Keratinocyte (primary cell): ENCODE measurements around the gene AP2A2. TPM values are rescaled to one million over a fixed set of nuclear protein-coding genes. Genes with fewer than 3 reads are reported as not detected.

Experiments
- DNase-seq: peaks from one replicate; pipeline ENCODE4 v3.0.0-alpha.2; 2011; ENCODE audit warnings: low read depth, missing footprints, low spot score
- FAIRE-seq: peaks from 2 replicates; lab custom pipeline; 2011; peaks lifted over from hg19 to GRCh38; lab: Jason Lieb, UNC
- H2AFZ ChIP-seq: 2 replicates; pipeline ENCODE4 v1.6.0; 2012; ENCODE audit warnings: low read length, control low read depth, inconsistent platforms; ENCODE audit not compliant: control insufficient read depth
- H3K27ac ChIP-seq: 2 replicates; pipeline ENCODE4 v1.5.1; 2011; ENCODE audit warnings: low read length; ENCODE audit not compliant: control insufficient read depth, insufficient read depth
- H3K27me3 ChIP-seq: 3 replicates; pipeline ENCODE4 v1.6.0; 2011; ENCODE audit warnings: low read length; ENCODE audit not compliant: control insufficient read depth, insufficient read depth; ENCODE audit errors: extremely low read depth
- H3K36me3 ChIP-seq, 2 experiments: 2 replicates in 1 of 2; 3 replicates in 1 of 2; pipeline ENCODE4 v1.5.1; 2011; ENCODE audit warnings: low read length in 2 of 2, mild to moderate bottlenecking in 1 of 2; ENCODE audit not compliant: control insufficient read depth in 2 of 2, insufficient read depth in 2 of 2; ENCODE audit errors: extremely low read depth in 1 of 2
- H3K4me1 ChIP-seq: 3 replicates; pipeline ENCODE4 v1.5.1; 2011; ENCODE audit warnings: low read length; ENCODE audit not compliant: control insufficient read depth, insufficient read depth; ENCODE audit errors: extremely low read depth
- H3K4me2 ChIP-seq: 3 replicates; pipeline ENCODE4 v1.6.0; 2011; ENCODE audit warnings: low read depth, low read length; ENCODE audit not compliant: control insufficient read depth, insufficient read depth; ENCODE audit errors: extremely low read depth
- H3K4me3 ChIP-seq, 3 experiments: fragments of 200-600 bp in 1 of 3; sonication (generic) in 1 of 3; 2 replicates in 2 of 3; 3 replicates in 1 of 3; pipeline ENCODE4 v1.5.1; 2011 to 2016; ENCODE audit warnings: low read length in 3 of 3, mild to moderate bottlenecking in 3 of 3, control low read depth in 2 of 3, inconsistent platforms in 1 of 3, low read depth in 1 of 3, mixed read lengths in 1 of 3, mixed run types in 1 of 3, moderate library complexity in 1 of 3; ENCODE audit not compliant: control insufficient read depth in 2 of 3, insufficient read depth in 2 of 3; ENCODE audit errors: extremely low read depth in 1 of 3
- H3K79me2 ChIP-seq: 2 replicates; pipeline ENCODE4 v1.6.0; 2012; ENCODE audit warnings: low read length; ENCODE audit not compliant: control insufficient read depth, insufficient read depth
- H3K9ac ChIP-seq: 3 replicates; pipeline ENCODE4 v1.6.0; 2011; ENCODE audit warnings: low read length; ENCODE audit not compliant: control insufficient read depth, insufficient read depth; ENCODE audit errors: extremely low read depth
- H3K9me1 ChIP-seq: 3 replicates; pipeline ENCODE4 v1.6.0; 2011; ENCODE audit warnings: low read length; ENCODE audit not compliant: control insufficient read depth, insufficient read depth; ENCODE audit errors: extremely low read depth
- H3K9me3 ChIP-seq: 2 replicates; pipeline ENCODE4 v1.5.1; 2012; ENCODE audit warnings: low read depth, low read length; ENCODE audit not compliant: control insufficient read depth
- H4K20me1 ChIP-seq: 3 replicates; pipeline ENCODE4 v1.6.0; 2011; ENCODE audit warnings: low read length; ENCODE audit not compliant: control insufficient read depth, insufficient read depth; ENCODE audit errors: extremely low read depth
- EZH2 ChIP-seq: IDR thresholded peaks from one replicate; pipeline ENCODE4 v1.6.1; 2012; ENCODE audit warnings: inconsistent platforms, mild to moderate bottlenecking, low read length, moderate library complexity
- dilution Hi-C: fragments of 300-500 bp; cut with MboI; formaldehyde crosslinking; loops from one replicate; pipeline ENCODE4 v1.7.0; 2020; ENCODE audit warnings: low sequenced_read_pairs; ENCODE audit not compliant: extremely low pct_ligation_motif_present
- polyA plus RNA-seq, 5 experiments: library from polyadenylated mRNA; depleted of rRNA in 3 of 5; stranded (reverse) in 3 of 5; stranded (forward) in 1 of 5; unstranded in 1 of 5; fragments of >200 nt; gene quantifications; 1 replicate in 1 of 5; 2 replicates in 3 of 5; 3 replicates in 1 of 5; pipeline versions ENCODE4 v1.2.1 to v1.2.3, GENCODE V29; 2011 to 2012; ENCODE audit warnings: missing spikeins in 2 of 5, low read depth in 1 of 5, low replicate concordance in 1 of 5
- TF ChIP-seq, protein P1 (sequence below), 3 experiments: IDR thresholded peaks in 1 of 3; conservative IDR thresholded peaks in 1 of 3; optimal IDR thresholded peaks in 1 of 3; 2 replicates in 2 of 3; 3 replicates in 1 of 3; pipeline versions ENCODE3 to v1.5.1; 2011; ENCODE audit warnings: low read length in 3 of 3, mild to moderate bottlenecking in 3 of 3, moderate library complexity in 2 of 3, control low read depth in 1 of 3, inconsistent platforms in 1 of 3; ENCODE audit not compliant: insufficient read depth in 2 of 3; ENCODE audit errors: extremely low read depth in 1 of 3

Gene AP2A2
- polyA plus RNA-seq, 1 donor (not counting 4 experiments of a cell fraction or from before 2014, with no cell fraction given), result 47.8 TPM

DNA sequence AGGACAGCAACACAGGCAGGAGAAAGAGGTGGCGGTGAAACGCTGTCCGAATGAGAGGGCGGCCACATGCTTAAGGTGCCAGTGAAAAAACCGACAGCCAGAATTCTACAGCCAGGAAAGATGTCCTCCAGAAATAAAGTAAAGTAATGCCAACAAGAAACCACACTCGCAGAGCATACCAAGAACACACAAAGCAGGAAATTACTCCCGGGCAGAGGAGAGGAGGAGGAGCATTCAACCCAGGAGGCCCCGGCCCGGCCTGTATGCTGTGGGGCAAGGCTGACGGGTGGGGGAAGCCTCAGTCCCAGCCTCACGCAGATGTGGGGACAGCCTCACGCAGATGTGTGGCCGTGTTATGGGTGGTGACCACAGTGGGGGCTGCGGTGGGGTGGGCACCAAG is 43.1 kb upstream of the AP2A2 start:
- Histone ChIP-seq H3K4me3 (no peak overlapping the region), H2AFZ (no peak overlapping the region), H3K27me3 (no peaks in the 10 kb centered on the region), H3K4me1 (no peaks in the 10 kb centered on the region), H3K9me3 (no peaks in the 10 kb centered on the region), H3K9ac (no peak overlapping the region), H4K20me1 (no peaks in the 10 kb centered on the region), H3K9me1 (no peaks in the 10 kb centered on the region), H3K79me2 (no peaks in the 10 kb centered on the region), H3K4me2 (no peak overlapping the region), H3K36me3 (peaks cover 7 to 15% of the 10 kb centered on the region in 2 experiments), H3K27ac (no peak overlapping the region)
- dilution Hi-C loops, result no loop called here
- DNase-seq (no peak), FAIRE-seq (no peak)
- TF ChIP-seq EZH2, result no peak
- TF ChIP-seq, protein P1, sequence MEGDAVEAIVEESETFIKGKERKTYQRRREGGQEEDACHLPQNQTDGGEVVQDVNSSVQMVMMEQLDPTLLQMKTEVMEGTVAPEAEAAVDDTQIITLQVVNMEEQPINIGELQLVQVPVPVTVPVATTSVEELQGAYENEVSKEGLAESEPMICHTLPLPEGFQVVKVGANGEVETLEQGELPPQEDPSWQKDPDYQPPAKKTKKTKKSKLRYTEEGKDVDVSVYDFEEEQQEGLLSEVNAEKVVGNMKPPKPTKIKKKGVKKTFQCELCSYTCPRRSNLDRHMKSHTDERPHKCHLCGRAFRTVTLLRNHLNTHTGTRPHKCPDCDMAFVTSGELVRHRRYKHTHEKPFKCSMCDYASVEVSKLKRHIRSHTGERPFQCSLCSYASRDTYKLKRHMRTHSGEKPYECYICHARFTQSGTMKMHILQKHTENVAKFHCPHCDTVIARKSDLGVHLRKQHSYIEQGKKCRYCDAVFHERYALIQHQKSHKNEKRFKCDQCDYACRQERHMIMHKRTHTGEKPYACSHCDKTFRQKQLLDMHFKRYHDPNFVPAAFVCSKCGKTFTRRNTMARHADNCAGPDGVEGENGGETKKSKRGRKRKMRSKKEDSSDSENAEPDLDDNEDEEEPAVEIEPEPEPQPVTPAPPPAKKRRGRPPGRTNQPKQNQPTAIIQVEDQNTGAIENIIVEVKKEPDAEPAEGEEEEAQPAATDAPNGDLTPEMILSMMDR (optimal IDR thresholded peaks at IDR 0.05 in 1 of 3, IDR thresholded peaks at IDR 0.05 in 1 of 3, conservative IDR thresholded peaks at IDR 0.05 in 1 of 3; ENCODE audit: extremely low read depth in 1 of 3, insufficient read depth in 2 of 3, low read length in 3 of 3), result no peak

DNA sequence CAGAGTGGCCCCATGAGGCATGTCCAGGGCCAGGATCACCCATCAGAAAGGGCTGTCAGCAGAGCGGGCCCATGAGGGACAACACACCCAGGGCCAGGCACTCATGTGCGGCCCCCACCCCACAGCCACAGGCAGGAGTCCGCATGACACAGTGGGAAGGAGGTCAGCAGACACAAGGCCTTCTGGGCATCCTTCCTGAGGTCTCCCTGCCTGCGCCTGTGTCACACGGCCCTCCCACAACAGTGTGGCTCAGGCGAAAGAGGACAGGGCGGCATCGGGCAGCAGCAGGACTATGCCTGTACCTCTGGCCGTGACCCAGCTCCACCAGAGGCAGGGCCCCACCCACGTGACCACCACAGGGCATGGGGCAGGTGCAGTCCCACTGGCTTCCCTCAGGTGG is 42.1 kb upstream of the AP2A2 start:
- FAIRE-seq, result no peak
- no peaks in the 10 kb centered on the region for H3K79me2 ChIP-seq
- dilution Hi-C loops, result no loop called here

More for the DNA sequence above, 42.1 kb upstream of the AP2A2 start:
- H3K36me3 ChIP-seq, result peaks cover 13 to 15% of the 10 kb centered on the region in 2 experiments
- TF ChIP-seq, protein P1 (optimal IDR thresholded peaks at IDR 0.05 in 1 of 3, IDR thresholded peaks at IDR 0.05 in 1 of 3, conservative IDR thresholded peaks at IDR 0.05 in 1 of 3; ENCODE audit: extremely low read depth in 1 of 3, insufficient read depth in 2 of 3, low read length in 3 of 3), result no peak
- no peak for TF ChIP-seq EZH2
- no peak for DNase-seq
- no peaks in the 10 kb centered on the region for H3K27me3 ChIP-seq
- H3K9me3 ChIP-seq, result no peaks in the 10 kb centered on the region
- H3K4me2 ChIP-seq, result no peak overlapping the region
- no peak overlapping the region for H3K4me3 ChIP-seq
- H3K27ac ChIP-seq, result no peak overlapping the region
- H3K4me1 ChIP-seq, result no peaks in the 10 kb centered on the region
- H3K9me1 ChIP-seq, result no peaks in the 10 kb centered on the region
- no peak overlapping the region for H2AFZ ChIP-seq
- H4K20me1 ChIP-seq, result no peaks in the 10 kb centered on the region
- H3K9ac ChIP-seq, result no peak overlapping the region
